GM21786 (cell line): ENCODE results near the gene PRR15.
"Not testable (repeated sequence)": the region's sequence is repeated elsewhere in the genome, so short reads cannot be mapped to it uniquely, and the experiment has no call there.

Experiments used
- ATAC-seq: cut with Tn5 transposase; IDR thresholded peaks from one replicate; pipeline ENCODE4 v1.9.1; 2021; ENCODE audit not compliant: unreplicated experiment

PRR15 gene, protein sequence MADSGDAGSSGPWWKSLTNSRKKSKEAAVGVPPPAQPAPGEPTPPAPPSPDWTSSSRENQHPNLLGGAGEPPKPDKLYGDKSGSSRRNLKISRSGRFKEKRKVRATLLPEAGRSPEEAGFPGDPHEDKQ

DNA sequence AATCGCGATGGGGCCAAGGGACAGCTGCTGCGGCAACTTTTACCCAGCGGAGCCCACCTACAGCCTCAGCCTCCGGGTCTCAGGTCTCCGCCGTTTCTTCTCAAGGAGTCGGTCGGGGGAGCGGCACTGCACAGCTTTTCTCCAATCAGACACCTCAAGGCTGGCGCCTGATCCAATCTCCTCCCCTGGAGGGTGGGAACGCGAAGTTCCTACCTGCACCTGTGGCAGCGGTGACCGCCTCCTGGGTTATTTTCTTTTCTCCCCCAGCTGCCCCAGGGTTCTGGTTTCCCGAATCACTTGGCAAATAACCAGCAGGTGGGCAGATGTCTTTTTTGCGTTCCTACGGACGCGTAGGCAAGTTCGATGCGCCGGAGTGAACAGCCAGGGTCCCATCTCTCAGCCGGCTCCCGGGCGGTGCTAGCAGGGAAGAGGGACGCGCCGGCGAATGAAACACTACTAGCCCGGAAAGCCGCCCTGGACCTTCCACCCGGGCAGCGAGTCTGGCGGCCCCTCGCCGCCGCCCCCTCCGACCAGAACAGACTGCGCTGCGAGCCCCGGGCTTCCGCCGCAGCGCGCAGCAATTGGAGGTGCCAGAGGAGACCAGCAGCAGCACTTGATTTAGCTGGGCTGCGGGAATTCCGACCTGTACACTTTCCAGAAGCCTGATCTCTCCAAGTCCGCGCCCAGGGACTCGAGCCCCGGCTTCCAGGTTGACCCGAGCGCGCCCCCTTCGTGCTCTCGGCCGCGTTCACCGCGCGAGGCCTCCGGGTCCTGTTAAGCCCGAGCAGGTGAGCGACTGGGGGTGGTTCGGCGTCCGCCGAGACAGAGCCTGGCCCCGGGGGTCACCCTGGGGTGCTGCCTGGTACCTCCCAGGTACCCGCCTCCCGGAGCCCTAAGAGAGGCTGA is at the start of gene PRR15:
TSS of gene PRR15 (plus strand) at position 246 of the 906 bp plus-strand sequence. CDS start 2,495 bp downstream, outside the sequence.
- no peak for ATAC-seq

DNA sequence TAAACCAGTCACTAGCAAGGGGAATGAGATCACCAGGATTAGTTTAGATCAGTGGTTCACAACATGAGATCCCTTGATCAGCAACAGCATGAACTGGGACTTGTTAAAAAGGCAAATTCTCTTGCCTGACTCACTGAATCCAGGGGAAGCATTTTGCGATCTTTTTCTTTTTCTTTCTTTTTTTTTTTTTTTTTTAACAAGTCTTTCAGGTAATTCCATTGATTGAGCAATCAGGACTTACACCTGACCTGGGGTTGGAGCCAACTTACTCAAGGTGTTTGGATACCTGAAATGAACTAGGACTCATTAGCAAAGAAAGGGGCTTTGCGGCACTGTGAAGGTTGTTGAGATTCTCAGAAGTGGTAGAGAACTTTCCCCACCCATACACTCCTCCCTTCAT is 47.1 kb upstream of the PRR15 start:
- no peak for ATAC-seq

DNA sequence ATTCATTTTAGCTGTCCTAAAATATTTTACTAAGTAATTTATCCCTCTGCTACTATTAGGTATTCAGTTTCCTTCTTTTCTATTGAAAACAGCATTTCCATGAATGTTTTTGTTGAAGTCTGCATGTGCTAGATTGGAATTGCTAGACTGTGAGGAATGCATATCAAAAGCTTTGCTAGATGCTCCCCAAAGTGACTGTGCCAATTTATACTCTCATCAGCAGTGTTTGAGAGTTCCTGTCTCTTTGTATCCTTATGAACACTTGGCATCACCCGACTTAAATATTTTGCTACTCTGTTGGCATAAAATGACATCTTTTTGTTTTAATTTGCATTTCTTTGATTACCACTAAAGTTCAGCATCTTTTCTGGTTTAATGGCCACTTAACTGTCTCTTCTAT is 45.0 kb upstream of the PRR15 start:
- no peak for ATAC-seq

DNA sequence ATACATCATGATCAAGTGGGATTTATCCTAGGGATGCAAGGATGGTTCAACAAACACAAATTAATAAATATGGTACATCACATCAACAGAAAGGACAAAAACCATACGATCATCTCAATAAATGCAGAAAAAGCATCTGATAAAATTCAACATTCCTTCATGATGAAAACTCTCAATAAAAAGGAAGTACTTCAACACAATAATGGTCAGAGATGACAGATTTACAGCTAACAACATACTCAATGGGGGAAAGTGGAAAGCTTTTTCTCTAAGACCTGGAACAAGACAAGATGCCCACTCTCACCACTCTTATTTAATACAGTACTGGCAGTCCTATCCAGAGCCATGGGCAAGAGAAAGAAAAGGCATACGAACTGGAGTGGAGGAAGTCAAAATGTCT is 39.9 kb upstream of the PRR15 start:
- ATAC-seq: no peak

DNA sequence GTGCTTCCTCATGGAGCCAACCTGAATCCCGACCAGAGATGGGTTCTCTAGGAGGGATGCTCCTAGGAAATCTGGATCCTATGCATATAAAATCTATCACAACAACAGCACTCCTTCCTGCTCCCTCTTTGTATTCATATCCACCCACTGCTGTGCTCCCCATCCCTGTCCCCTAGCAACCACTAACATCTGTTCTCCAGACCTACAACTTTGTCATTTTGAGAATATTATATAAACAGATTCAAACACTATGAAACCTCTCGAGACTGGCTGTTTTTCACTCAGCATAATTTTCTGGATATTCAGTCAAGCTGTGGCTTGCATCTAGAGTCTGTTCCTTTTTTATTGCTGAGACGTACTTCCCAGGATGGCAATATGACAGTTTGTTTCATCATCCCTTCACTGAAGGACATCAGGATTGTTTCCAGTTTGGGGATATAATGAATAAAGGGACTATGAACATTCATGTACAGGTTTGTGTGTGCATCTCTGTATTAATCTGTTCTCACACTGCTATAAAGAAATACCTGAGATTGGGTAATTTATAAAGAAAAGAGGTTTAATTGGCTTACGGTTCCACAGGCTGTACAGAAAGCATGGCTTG is 36.0 kb upstream of the PRR15 start:
- no peak for ATAC-seq

DNA sequence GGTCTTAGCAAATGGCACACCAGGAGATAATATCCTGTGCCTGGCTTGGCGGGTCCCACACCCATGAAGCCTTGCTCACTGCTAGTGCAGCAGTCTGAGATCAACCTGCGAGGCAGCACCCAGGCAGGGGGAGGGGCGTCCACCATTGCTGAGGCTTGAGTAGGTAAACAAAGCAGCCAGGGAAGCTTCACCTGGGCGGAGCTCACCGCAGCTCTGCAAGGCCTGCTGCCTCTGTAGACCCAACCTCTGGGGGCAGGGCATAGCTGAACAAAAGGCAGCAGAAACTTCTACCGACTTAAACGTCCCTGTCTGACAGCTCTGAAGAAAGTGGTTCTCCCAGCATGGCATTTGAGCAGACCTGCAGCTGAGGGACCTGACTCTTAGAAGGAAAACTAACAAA is 35.1 kb upstream of the PRR15 start:
- not testable (repeated sequence) for ATAC-seq

DNA sequence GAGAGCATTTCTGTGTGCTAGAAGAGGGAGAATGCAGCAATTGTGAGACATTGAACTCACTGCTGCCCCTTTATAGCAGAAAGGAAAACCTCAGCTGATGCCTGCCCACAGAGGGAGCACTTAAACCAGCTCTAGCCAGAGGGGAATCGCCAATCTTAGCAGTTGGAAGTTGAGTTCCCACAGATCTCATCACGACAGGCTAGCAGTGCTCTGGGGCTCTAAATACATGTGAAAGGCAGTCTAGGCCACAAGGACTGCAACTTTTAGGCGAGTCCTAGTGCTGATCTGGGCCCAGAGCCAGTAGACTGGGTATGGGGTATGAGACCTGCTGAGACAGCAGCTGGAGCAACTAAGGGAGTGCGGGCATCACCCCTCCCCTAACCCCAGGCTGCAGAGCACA is 25.2 kb upstream of the PRR15 start:
- ATAC-seq: no peak

DNA sequence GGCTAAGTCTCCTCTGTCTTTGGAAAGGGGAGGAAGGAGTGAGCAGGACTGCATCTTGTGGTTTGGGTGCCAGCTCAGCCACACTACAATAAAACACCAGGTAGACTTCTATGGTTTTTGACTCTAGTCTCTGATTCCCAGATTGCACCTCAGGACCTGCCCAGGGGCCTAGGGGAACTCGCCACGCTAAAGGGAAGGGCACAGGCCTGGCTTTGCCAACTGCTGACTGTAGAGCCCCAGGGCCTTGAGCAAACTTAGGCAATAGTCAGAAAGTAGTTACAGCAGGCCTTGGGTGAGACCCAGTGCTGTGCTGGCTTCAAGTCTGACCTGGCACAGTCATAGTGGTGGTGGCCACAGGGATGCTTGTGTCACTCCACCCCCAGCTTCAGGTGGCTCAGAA is 24.2 kb upstream of the PRR15 start:
- ATAC-seq: no peak

DNA sequence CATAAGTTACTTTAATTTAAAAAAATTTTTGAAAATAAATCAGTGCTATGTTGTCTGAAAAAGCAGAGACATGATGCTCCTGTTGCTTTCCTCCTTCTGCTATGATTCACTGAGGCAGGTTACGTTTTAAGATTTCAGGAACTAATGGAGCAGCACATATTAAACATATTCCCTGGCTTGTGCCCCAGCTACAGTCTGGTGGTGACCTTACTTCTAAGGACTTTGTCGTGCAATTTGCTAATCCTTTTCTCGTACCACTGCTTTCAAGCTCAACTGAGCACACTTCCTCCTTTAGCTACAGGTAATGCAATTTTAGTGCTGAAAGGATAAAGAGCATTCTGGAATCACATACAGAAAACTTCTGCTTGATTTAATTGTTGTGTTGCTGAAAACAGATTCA is 16.2 kb upstream of the PRR15 start:
- ATAC-seq: no peak

DNA sequence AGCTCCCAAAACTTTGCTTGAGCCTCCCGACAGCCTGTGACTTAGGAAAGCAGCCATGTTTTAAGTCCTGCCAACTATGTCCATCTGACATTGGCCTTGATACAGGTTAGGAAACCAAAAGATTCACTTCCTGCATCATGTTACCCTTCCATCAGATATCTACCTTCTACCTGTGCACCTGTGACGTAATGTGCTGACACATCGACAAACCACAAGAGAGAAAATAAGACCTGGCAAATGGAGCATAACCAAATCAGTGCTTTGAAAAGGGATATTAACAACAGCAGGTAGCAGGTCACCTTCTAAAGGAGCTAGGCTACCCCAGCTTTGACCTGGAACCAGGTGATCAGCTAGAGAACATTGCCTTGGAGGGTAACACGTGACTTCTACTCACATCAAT is 14.8 kb upstream of the PRR15 start:
- ATAC-seq: no peak

DNA sequence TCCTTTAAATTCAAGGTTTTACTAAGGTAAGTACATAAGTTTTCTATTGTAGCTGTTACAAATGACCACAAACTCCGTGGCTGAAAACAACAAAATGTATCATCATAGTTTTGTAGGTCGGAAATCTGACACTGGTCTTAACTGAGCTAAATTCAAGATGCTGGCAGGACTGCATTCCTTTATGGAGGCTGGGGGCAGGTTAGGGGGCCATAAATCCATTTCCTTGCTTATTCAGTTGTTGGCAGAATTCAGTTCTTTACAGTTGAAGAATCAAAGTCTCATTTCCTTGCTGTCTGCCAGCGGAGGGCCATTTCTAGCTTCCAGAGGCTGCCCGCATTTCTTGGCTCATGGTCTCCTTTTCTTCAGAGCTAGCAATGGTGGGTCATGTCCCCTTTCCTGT is 11.2 kb upstream of the PRR15 start:
- ATAC-seq: no peak

DNA sequence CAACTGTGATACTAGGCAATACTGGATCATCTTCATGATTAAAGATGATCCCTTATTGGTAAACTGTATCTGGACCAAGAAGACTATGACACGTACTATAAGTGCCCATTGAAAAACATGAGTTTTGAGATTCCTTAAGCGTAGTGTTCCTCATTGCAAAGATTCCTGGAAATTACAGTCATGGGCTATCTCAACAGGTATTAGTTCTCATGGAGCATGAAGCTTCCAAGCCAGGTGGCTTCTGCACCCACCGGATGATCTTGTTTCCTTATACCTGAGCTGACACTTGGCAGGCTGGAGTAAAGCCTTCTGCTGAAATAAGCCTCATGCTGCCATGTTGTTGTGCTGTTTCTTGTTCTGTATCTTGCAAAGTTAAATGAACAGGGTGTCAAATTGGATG is 8.6 kb upstream of the PRR15 start:
- ATAC-seq: no peak

DNA sequence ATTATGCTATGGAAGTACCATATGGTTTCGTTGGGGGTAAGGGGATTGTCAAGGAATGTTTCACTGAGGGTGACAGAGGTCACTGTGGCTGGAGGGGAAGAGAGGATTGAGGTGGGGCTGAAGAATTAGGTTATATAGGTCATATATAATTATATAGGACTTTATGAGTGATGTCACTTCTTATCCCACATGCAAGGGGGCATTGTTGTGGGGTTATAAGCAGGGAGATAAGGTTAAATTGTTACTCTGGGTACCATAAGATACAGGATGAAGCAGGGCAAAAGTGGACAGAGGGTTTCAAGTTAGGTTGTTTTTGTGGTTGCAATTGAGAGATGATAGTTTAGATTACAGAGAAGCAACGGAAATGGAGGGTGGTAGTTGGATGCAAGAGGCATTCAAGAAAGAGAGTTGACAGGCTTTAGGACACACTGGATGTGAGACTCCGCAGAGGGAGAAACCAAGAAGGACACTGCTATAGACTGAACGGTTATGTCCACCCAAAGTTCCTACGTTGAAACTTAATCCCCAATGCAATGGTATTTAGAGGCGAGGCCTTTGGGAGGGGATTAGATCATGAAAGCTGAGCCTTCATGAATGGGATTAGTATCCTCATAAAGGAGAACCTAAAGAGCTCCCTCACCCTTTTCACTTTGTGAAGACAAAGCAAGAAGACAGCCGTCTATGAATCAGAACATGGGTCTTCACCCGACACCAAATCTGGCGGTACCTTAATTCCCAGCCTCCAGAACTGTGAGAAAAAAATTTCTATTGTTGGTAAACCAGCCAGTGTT is 7.0 kb upstream of the PRR15 start:
- no peak for ATAC-seq

DNA sequence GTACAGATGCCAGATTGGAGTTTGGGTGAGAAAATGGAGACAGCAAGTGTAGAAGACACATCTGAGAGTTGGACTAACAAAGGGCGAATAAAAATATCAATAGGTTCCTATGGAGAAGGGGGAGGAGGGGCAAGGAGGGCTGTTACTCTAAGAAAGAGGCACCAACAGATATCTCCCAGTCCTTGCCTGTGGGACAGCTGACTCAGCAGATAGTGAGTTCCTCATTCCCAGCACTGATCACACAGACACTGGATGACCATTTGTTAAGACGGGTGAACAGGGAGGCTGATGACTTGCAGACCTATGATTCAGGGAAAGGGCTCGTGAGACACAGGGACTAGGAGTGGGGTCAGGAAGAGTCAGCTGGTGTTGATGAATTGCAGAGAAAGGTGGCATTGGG is 5.7 kb upstream of the PRR15 start:
- no peak for ATAC-seq

DNA sequence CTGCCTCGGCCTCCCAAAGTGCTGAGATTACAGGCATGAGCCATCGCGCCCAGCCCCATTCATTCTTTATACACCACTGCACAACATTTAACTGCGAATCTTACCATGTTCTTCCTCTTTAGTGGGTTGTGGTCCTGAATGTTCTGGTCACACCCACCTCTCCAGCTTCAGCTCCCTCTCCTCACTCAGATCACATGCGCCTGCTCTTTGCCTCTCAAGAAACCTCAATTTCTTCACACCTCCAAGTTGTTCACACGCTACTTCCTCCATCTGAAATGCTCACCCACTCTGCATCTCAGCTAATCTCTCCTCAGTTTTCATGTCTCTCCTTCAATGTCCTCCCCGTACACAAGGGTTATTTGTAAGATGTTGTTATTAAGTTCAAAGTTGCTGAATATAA is 2.4 kb upstream of the PRR15 start:
- ATAC-seq: no peak

DNA sequence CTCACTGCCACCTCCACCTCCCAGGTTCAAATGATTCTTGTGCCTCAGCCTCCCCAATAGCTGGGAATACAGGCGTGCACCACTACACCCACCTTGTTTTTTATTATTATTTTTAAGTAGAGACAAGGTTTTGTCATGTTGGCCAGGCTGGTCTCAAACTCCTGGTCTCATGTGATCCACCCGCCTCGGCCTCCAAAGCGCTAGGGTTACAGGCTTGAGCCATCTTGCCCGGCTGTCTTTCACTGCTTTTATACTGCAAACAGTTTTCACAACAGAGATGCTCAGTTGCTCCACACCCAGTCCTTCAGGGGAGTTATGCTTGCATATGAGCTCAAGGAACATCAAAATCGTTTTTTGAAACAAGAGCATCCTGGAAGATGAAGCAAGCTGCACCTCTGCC is 1.3 kb upstream of the PRR15 start:
- ATAC-seq: no peak

DNA sequence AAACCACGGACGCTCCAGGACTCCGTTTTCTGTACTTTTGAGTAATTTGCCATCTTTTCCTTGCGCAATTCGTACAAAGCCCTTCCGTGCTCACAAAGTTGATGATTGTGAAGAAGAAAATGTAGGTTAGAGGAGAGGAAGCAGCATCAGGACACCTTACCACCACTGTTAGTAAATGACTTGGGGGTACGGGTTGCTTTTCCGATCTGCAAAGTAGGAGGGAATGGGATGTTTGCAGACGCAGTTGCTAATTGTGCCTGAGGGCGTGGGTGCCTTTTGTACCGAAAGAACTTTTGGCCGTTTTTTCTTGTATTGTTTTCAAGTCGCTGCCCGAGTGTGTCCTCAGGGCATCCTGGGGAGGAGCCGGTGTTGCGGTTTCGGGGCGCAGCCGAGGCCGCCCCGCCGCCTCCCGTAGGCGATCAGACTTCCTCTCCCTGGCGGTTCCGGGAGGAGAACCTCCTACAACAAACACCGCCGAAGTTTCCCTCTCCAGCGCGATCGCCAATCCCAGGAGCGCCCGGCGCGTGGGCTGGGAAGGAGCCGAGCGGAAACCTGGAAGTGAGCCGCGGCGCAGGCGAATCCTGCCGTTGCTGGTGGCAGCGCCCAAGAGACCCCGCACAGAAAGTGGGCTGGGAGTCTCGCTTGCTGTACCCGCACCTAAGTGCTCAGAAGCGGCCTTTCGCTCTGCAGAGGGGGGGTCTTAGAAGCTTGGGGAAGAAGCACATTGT is 1.0 kb downstream of the PRR15 start:
- ATAC-seq: no peak

DNA sequence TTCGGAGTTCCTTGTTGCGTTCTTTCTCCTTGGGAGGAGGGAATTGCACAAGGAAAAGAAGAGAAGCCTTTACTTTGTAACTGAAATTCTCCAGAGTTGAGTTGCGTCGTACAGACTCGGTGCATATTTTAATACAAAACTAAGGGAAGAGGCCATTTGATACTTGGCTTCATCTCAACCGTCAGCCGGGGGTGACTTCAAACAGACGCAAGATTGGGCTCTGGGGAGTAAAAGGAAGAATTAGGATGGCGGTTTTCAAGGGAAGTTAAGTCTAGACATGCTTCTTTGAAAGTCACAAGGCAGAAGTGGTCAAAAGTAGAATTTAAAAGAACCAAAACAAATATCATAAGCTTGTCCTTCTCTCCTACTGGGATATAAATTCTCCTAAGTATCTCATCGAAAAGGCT is 1.6 kb downstream of the PRR15 start:
- no peak for ATAC-seq

DNA sequence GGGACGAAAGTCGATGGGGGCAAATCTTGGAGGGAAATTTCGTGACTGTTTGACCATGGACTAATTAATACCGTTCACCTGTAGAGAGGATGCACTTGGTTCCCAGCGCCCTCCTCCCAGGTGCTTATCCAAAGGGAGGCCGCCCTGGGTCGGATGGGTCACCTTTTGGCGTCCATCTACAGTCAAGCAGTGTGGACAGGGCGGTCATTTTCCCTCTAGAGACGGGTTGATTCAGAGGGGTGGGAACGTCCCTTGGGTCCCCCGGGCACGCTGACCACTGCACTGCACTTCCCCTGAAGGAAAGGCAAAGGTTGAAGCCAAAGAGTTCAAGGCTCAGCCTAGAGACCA is 2.0 kb downstream of the PRR15 start:
- no peak for ATAC-seq

DNA sequence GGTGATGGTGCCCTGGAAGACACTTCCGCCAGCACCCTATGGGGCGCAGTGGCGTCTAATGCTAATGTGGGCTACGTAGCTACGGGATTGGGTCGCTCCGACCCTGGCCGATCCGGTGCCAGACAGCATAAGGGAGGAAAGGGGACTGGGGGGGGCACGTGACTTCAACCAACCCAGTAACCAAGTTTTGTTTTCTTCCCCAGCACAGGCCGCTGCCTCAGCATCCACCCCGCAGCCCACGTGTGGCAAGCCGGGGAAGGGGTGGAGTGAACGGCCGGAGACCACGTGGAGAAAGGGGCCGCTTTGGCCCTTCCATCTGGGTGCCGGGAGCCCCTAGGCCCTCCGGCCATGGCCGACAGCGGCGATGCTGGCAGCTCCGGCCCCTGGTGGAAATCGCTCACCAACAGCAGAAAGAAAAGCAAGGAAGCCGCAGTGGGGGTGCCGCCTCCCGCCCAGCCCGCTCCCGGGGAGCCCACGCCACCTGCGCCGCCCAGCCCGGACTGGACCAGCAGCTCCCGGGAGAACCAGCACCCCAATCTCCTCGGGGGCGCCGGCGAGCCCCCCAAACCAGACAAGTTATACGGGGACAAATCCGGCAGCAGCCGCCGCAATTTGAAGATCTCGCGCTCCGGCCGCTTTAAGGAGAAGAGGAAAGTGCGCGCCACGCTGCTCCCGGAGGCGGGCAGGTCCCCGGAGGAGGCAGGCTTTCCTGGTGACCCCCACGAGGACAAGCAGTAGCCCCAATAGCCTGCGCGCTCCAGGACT is 2.5 kb downstream of the PRR15 start:
- no peak for ATAC-seq
